Measurements from ENCODE around the gene CBY3.
"Not testable (repeated sequence)": the region's sequence is repeated elsewhere in the genome, so short reads cannot be mapped to it uniquely, and the experiment has no call there.

Gene CBY3

GRCh38 chr5:179668391-179668790 lies 12.4 kb downstream of the CBY3 start:
- no peak for DNase-seq

- DNase-seq: not testable (repeated sequence)
Observed at GRCh38 chr5:179661647-179662046, 19.2 kb downstream of the CBY3 start.

- peak in 1 of 2 experiments; percentile 3 for DNase-seq
Observed at GRCh38 chr5:179658179-179658856, 22.5 kb downstream of the CBY3 start.

- not testable (repeated sequence) for DNase-seq
Observed at GRCh38 chr5:179657302-179658178, 23.3 kb downstream of the CBY3 start.

GRCh38 chr5:179653135-179653534 lies 27.7 kb downstream of the CBY3 start:
- DNase-seq: not testable (repeated sequence)

- DNase-seq: not testable (repeated sequence)
Observed at GRCh38 chr5:179650245-179650644, 30.6 kb downstream of the CBY3 start.

GRCh38 chr5:179649166-179649703 lies 31.6 kb downstream of the CBY3 start:
- DNase-seq: not testable (repeated sequence)

- DNase-seq: no peak
Observed at GRCh38 chr5:179648410-179648809, 32.4 kb downstream of the CBY3 start.

GRCh38 chr5:179644766-179645165 lies 36.1 kb downstream of the CBY3 start:
- not testable (repeated sequence) for DNase-seq

- DNase-seq: not testable (repeated sequence)
Observed at GRCh38 chr5:179643141-179643920, 37.5 kb downstream of the CBY3 start.

- not testable (repeated sequence) for DNase-seq
Observed at GRCh38 chr5:179642626-179643025, 38.2 kb downstream of the CBY3 start.

- DNase-seq: not testable (repeated sequence)
Observed at GRCh38 chr5:179641745-179642144, 39.1 kb downstream of the CBY3 start.

- not testable (repeated sequence) for DNase-seq
Observed at GRCh38 chr5:179639296-179639695, 41.5 kb downstream of the CBY3 start.

GRCh38 chr5:179634370-179635172 lies 46.3 kb downstream of the CBY3 start:
- DNase-seq: not testable (repeated sequence)

GRCh38 chr5:179633501-179634369 lies 47.1 kb downstream of the CBY3 start:
- DNase-seq: not testable (repeated sequence)

All from cerebellar nuclear complex (tissue), 1 donor.